SK-N-DZ (cell line): ENCODE data around the gene RNF112.

Experiments used
- DNase-seq: peaks from one replicate; pipeline ENCODE4 v3.0.0-alpha.2; 2015; ENCODE audit warnings: low spot score

The RNF112 gene

GRCh38 chr17:19386974-19387920 lies 23.8 kb upstream of the RNF112 start, which contains the start of gene MFAP4:
Gene MFAP4, minus strand, starts transcription at chr17:19387190. Its CDS starts 35 bp downstream, at chr17:19387155.
- DNase-seq = peak; percentile 90

GRCh38 chr17:19387921-19388521 lies 23.0 kb upstream of the RNF112 start:
- peak; percentile 48 for DNase-seq

GRCh38 chr17:19388791-19389785 lies 21.9 kb upstream of the RNF112 start:
- no peak for DNase-seq

- no peak for DNase-seq
Observed at GRCh38 chr17:19390951-19391350, 20.1 kb upstream of the RNF112 start.

- no peak for DNase-seq
Observed at GRCh38 chr17:19391432-19391831, 19.6 kb upstream of the RNF112 start.

- DNase-seq = no peak
Observed at GRCh38 chr17:19392303-19392702, 18.7 kb upstream of the RNF112 start.

- DNase-seq = no peak
Observed at GRCh38 chr17:19397556-19398041, 13.4 kb upstream of the RNF112 start.

GRCh38 chr17:19398301-19399181 lies 12.5 kb upstream of the RNF112 start:
- no peak for DNase-seq

- DNase-seq = no peak
Observed at GRCh38 chr17:19399750-19400450, 11.1 kb upstream of the RNF112 start.

- DNase-seq = no peak
Observed at GRCh38 chr17:19401321-19402010, 9.6 kb upstream of the RNF112 start.

GRCh38 chr17:19402171-19402570 lies 8.9 kb upstream of the RNF112 start:
- no peak for DNase-seq

GRCh38 chr17:19403021-19403420 lies 8.0 kb upstream of the RNF112 start:
- no peak for DNase-seq

- DNase-seq = no peak
Observed at GRCh38 chr17:19404264-19404663, 6.8 kb upstream of the RNF112 start.

GRCh38 chr17:19405114-19405513 lies 5.9 kb upstream of the RNF112 start:
- no peak for DNase-seq

GRCh38 chr17:19407601-19408345 lies 3.3 kb upstream of the RNF112 start:
- no peak for DNase-seq

GRCh38 chr17:19408346-19408710 lies 2.7 kb upstream of the RNF112 start:
- DNase-seq = no peak

- no peak for DNase-seq
Observed at GRCh38 chr17:19409066-19409465, 2.0 kb upstream of the RNF112 start.

GRCh38 chr17:19409509-19409908 lies 1.5 kb upstream of the RNF112 start:
- no peak for DNase-seq

GRCh38 chr17:19410091-19410490 lies 941 bp upstream of the RNF112 start:
- DNase-seq = no peak
